HPDE6-E6E7 (cell line): ENCODE data around the gene CAMK2N2.
"Not testable (repeated sequence)": the region's sequence is repeated elsewhere in the genome, so short reads cannot be mapped to it uniquely, and the experiment has no call there.

ENCODE experiments used
- DNase-seq: peaks from one replicate; pipeline ENCODE4 v3.0.0; 2011; ENCODE audit warnings: missing footprints; ENCODE audit errors: extremely low spot score

CAMK2N2 gene

GRCh38 chr3:184275381-184275701 is 14.0 kb upstream of the CAMK2N2 start:
- DNase-seq = no peak

GRCh38 chr3:184272269-184272668 is 10.9 kb upstream of the CAMK2N2 start:
- no peak for DNase-seq

GRCh38 chr3:184267249-184267648 is 5.9 kb upstream of the CAMK2N2 start:
- not testable (repeated sequence) for DNase-seq

GRCh38 chr3:184262764-184263179 is 1.4 kb upstream of the CAMK2N2 start:
- DNase-seq = no peak

DNA sequence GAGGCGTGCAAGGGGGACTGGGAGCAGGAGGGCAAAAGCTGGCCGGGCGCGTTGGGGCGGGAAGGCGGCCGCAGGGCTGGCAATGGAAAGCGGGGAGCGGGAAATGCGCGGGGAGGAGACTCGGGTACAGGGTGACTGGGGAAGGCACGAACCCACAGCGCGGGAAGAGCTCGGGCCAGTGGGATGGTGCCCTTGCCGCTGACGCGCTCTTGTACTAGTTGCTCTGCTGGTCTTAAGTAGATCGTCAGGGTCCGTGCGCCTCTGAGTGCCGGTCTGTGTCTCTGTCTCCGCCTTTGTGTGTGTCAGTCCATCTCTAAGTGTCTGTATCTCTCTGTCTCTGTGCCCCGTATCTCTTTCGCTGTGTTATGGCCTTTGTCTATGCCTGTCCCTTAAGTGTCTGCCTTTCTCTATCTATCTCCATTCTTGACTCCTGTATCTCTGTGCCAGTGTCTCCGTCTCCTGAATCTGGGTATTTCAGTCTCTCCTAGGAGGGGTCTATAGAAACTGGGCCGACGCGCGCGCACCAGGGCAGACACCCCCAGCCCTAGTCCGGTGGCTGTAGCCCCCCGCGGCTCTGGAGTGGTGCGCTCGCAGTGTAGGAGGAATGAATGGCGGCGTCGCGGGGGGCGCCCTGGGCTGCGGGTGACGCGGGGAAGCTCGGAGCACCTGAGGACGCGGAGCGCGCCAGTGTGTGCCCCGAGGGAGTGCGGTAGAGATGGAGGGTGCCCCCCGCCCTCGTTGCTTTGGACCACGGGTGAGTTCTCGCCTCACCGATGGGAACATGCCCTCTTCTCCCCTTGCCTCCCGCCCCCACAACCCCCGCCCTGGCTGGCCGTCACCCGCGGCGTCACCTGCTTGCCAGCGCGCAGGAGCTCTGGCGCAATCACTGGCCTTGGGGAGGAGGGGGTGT is 756 bp upstream of the CAMK2N2 start:
- no peak for DNase-seq

GRCh38 chr3:184260724-184261269 is 556 bp downstream of the CAMK2N2 start:
- DNase-seq = no peak

DNA sequence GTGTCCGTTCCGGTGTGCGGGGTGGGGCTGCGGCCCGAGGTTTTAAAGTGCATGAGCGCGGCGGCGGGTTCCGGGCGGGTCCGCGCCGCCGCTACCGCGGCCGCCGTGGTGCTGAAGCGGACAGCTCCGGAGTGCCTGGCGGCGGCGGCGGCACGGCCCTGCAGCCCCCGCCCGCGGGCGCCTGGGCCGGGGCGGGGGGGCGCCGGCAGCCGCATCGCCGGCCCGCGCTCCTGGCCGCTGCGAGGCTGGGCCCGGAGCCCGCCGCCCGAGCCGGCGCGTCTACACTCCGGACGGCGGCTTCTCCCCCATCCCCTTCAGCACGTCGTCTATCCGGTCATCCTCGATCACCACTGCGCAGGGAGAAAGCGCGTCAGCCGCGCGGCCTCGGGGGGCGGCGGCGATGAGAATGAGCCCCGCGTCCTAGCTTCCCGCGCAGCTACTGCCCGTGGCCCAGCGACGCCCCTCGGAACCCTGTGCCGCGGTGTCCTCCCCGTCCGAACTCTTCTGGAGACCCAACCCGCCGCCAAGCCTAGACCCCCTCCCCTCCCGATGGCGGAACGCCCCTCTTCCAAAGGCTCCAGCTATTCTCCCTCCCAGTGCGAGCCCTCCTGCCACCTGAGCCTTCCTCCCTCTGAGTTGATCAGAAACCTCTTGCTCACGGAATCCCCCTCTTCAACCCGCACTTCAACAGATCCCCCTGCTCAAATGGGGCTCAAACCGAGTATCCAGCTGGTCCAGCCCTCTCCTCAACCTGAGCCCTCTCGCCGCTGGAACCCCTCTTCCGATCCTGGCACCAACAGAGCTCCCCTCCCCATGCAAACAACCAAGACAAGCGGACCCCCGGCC is 1.3 kb downstream of the CAMK2N2 start:
- DNase-seq = no peak

GRCh38 chr3:184259396-184259877 is 1.9 kb downstream of the CAMK2N2 start:
- DNase-seq = no peak

DNA sequence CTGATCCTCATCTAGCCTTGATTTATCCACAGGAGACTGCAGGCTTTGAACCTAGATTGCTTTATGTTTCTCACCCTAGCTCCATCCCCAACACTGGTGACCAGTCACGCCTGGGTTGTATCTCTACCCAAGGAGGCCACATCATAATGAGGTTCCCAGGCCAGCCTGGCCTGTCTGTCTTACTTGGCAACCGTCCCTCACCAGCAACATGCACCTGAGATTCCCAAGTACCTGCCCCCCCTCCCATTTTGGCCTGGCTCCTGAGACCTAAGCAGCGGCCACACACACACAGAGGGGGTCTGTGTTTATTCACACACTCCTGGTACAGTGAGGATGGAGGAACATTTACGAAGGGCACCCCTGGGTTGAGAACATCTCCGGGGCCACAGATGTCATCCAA is 2.4 kb downstream of the CAMK2N2 start:
- DNase-seq = no peak

DNA sequence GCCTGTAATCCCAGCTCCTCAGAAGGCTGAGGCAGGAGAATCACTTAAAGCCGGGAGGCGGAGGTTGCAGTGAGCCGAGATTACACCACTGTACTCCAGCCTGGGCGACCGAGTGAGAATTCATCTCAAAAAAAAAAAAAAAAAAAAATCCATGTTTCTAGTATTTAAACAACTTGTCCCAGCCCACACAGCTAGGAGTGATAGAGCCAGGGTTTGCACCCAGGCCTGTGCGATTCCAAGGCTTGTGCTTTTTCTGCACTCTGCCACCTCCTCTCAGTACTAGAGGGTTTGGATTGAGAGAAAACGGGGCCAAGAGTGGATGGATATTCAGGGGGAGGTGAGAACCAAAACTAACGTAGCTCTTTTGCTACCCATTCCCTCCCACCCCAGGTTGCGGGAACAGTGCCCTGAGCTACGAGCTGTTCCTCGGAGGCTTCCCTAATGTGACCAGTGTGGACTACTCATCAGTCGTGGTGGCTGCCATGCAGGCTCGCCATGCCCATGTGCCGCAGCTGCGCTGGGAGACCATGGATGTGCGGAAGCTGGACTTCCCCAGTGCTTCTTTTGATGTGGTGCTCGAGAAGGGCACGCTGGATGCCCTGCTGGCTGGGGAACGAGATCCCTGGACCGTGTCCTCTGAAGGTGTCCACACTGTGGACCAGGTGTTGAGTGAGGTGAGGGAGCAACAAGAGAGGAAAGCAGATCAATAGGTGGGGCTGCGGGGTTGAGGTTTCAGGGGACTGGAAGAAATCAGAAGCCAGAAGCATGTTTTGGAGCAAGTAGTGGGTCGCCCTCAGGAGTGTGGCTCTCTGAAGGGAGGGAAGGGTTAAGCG is 4.1 kb downstream of the CAMK2N2 start:
- DNase-seq = no peak

DNA sequence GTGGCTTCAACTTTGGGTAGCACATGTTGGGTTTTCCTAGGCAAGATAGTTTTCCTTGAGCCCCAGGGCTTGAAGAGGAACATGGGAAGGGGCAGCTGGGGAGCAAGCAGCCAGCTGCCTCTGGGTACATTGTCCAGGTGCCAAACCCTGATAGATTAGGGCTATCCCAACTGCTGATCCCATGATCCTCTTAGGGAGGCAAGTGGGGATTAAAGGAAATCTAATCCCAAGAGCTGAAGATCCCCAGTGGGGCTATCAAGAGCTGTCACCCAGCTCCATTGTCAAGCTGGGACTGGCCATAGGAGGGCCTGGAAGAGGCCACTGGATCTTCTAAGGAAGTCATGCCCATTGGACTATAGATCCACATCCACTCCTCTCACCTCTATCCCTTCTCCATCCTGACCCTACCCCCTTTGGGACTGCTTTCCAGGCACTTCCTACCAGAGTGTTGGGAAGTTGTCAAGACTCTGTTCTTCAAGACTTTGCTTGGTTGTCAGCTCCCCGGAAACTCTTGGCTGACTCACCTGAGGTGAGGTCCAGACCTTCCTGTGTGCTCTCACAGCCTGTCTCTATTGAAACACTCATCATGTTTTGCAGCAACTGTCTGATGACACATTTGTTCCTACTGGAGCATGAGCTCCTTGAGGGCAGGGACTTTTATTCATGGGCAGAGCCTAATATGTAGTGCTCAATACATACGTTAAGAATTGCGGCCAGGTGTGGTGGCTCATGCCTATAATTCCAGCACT is 5.9 kb downstream of the CAMK2N2 start:
- DNase-seq = no peak

GRCh38 chr3:184250167-184250828 is 11.1 kb downstream of the CAMK2N2 start:
- peak; percentile 88 for DNase-seq

DNA sequence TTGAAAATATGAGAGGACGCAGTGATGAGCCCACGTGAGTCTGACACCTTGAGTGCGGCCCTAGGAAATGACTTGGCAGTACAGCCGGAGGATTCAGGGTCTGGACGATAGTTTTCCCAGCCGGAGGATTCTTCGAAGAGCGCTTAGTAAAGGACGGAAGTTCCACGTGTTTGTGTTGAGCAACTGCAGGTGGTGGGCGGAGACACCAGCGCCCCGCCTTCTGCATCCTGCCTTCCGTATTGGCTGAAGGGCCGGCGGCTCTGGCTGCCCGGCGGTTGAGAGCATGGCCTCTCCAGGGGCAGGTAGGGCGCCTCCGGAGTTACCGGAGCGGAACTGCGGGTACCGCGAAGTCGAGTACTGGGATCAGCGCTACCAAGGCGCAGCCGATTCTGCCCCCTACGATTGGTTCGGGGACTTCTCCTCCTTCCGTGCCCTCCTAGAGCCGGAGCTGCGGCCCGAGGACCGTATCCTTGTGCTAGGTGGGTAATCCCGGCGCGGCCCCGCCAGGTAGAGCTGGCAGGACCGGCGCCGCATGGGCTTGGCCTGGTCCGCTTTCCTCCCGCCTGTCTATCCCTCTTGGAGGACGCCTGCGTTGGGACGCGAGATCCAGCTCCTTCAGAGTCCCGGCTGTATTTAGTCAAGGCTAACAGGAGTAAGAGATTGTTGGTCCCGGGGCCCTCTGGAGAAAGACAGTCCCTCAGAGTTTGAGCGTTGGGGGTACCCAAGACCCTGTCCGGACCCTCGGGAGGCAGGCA is 11.8 kb downstream of the CAMK2N2 start, which contains the start of gene EEF1AKMT4:
EEF1AKMT4 (plus strand) TSS at position 261 of the 755 bp plus-strand sequence; CDS start at position 284, 23 bp downstream.
- DNase-seq = peak; percentile 92

- no peak for DNase-seq
Observed at GRCh38 chr3:184248454-184249411, 12.6 kb downstream of the CAMK2N2 start, which contains the start of gene ALG3. TSS of gene ALG3 (minus strand) at chr3:184248962. CDS start at chr3:184248940, 22 bp downstream.

- DNase-seq = no peak
Observed at GRCh38 chr3:184242297-184242685, 19.1 kb downstream of the CAMK2N2 start.

DNA sequence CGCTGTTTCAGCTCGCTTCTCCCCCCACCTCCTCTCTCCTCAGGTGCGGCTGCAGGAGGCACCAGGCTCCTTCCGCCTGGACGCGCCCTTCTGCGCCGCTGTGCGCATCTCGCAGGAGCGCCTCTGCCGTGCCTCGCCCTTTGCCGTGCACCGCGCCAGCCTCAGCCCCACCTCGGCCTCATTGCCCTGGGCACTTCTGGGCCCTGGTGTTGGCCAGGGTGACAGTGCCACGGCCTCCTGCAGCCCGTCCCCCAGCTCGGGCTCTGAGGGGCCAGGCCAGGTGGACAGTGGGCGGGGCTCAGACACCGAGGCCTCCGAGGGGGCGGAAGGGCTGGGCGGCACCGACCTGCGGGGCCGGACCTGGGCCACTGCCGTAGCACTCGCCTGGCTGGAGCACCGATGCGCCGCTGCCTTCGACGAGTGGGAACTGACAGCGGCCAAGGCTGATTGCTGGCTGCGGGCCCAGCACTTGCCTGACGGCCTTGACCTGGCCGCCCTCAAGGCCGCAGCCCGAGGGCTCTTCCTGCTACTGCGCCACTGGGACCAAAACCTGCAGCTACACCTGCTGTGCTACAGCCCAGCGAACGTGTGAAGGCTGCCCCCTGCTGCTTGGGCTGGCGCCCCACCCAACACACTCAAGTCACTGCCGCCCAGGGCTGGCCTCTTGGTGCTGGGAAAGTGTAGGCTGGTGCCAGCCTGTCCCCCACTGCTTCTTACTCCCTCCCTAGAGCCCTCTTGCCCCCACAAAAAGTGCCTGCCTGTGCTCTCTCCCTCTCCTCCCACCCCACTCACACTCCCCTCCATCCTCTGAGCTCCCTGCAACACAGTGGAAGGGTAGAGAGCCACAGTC is 19.7 kb downstream of the CAMK2N2 start:
- DNase-seq = no peak

DNA sequence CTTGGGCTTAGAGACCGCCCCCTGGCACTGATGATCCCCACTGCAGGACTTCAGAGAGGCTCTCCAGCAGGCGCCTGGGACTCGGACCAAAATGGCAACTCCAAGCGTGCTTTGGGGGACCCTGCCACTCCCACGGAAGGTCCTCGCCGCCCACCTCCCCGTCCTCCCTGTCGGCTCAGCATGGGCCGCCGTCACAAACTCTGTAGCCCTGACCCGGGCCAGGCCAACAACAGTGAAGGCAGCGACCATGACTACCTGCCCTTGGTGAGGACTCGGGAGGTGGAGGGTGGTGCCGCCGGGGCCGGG is 20.3 kb downstream of the CAMK2N2 start:
- DNase-seq = no peak
